GM19438 (cell line): ENCODE measurements around the gene GAL3ST2.
A peak's percentile ranks its signal among the peaks of the same experiment; 100 is the strongest.
"Not testable (repeated sequence)": the region's sequence is repeated elsewhere in the genome, so short reads cannot be mapped to it uniquely, and the experiment has no call there.

Experiments
- ATAC-seq: cut with Tn5 transposase; IDR thresholded peaks from one replicate; pipeline ENCODE4 v1.9.1; 2021; ENCODE audit warnings: low read depth; ENCODE audit not compliant: unreplicated experiment

The GAL3ST2 gene

DNA sequence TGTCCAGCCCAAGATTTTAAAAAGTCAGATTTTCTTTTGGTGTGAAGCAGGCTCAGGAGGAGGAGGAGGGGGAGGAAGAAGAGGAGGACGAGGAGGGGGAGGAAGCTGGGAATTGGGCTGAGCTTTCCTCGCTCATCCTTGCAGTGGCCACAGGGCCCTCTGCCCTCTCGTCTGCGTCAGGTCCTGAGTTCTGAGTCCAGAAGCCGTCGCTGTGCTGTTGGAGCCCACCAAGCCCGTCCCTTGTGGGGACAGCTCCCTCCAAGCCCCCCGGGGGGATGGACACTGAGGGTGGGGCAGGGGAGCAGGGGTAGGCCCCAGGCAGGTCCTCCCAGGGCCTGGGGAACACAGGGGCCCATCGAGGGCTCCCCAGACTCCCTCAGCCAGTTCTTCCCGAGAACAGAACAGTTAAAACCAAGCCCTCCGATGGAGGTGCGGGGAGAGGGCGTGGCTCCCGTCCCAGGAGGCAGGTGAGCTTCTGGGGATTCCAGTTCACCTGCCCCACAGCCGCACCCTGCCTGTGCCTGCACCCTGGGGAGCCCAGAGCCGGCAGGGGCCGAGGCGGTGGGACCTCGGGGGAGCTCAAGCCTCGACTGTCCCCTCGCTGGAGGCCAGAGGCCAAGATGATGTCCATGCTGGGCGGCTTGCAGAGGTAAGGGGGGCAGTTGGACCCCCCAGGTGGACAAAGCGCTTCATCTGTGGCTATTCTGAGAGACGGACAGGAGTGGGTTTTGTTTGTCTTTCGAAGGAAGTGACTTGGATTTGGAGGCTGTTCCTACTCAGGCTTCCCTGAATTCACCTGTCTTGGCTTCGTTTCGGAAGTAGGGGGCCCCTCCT, at the start of gene GAL3ST2:
Gene GAL3ST2, plus strand, starts transcription at position 487 of the 834 bp plus-strand sequence. Its CDS starts 134 bp downstream, at position 621.
- ATAC-seq, result no peak

GRCh38 chr2:241728000-241728399, 48.6 kb upstream of the GAL3ST2 start:
- no peak for ATAC-seq

DNA sequence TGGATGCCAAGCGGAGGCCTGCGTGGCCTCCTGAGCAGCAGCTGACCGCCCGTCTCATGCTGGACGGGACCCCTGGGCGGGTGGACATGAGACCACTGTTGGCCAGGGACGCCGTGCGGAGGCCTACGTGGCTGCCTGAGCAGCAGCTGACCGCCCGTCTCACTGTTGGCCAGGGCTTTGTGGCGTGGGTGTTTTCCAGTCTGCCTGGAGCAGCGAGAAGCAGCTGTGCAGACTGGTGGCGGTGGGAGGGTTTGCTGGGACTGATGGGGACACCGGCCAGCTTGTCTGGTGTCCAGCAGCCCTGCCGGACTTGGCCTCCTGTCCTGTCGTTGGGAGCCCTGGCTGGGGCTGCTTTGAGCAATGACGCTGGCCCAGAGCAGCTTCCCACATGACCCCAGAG, 48.0 kb upstream of the GAL3ST2 start:
- ATAC-seq, result no peak

- ATAC-seq, result no peak
Measured at GRCh38 chr2:241729868-241730267, 46.8 kb upstream of the GAL3ST2 start.

DNA sequence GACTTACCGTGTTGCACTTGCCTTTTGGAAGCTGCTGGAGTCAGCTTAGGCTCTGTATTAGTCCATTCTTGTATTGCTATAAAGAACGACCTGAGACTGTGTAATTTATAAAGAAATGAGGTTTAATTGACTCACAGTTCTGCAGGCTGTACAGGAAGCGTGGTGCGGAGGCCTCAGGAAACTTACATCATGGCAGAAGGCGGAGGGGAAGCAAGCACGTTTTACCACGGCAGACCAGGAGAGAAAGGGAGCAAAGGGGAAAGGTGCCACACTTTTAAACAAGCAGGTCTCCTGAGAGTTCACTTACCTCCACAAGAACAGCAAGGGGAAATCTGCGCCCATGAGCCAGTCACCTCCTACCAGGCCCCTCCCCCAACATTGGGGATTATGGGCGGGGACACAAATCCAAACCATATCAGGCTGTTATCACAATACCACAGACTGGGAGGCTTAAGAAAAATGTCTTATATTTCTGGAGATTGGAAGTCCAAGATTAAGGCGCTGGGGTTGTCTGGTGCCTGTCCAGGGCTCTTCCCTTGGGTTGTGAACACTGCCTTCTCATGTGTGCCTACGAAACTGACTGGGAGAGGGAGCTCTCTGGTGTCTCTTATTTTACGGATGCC, 45.8 kb upstream of the GAL3ST2 start:
- ATAC-seq, result no peak

GRCh38 chr2:241732513-241733186, 44.0 kb upstream of the GAL3ST2 start:
- ATAC-seq, result not testable (repeated sequence)

- no peak for ATAC-seq
Measured at GRCh38 chr2:241733391-241734207, 43.0 kb upstream of the GAL3ST2 start.

- ATAC-seq, result peak; percentile 30
Measured at GRCh38 chr2:241734208-241734466, 42.5 kb upstream of the GAL3ST2 start.

- peak; percentile 73 for ATAC-seq
Measured at GRCh38 chr2:241734467-241735208, 42.0 kb upstream of the GAL3ST2 start, which contains the start of gene D2HGDH. Gene D2HGDH (plus strand): TSS chr2:241734630. CDS start chr2:241735225, 595 bp downstream.

GRCh38 chr2:241736111-241736510, 40.5 kb upstream of the GAL3ST2 start:
- no peak for ATAC-seq

GRCh38 chr2:241738040-241738686, 38.5 kb upstream of the GAL3ST2 start:
- ATAC-seq, result no peak

DNA sequence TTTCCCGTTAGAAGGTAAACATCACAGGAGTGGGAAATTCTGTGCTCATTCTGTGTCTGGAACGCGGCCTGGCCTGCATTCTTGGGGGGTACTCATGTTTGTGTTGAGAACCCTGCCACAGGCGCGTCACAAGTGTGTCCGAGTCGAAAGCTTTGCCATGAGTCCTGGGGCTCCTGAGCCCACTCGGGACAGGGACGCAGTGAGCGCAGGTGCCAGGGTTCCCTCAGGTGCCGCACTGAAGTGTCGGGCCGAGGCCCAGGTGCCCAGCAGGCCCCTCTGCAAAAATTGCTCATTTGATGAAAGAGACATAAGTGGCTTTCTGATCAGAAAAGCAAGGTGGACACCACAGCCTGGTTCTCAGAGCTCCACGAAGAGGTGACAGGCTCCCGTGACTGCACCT, 37.4 kb upstream of the GAL3ST2 start:
- no peak for ATAC-seq

DNA sequence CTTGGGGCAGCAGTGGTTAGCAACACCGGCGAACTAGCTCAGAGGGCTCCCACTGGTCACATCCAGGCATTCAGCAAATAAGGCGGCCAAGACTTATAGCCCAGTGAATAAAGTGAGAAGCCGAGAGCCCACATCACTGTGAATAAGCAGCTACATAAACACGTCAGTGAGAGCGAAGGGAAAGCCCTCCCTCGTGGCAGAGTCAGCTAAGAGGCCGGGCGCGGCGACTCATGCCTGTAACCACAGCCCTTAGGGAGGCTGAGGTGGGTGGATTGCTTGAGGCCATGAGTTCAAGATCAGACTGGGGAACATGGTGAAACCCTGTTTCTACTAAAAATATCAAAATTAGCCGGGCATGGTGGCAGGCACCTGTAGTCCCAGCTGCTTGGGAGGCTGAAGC, 37.0 kb upstream of the GAL3ST2 start:
- ATAC-seq, result no peak

GRCh38 chr2:241741016-241741415, 35.6 kb upstream of the GAL3ST2 start:
- ATAC-seq, result no peak

GRCh38 chr2:241742320-241742939, 34.2 kb upstream of the GAL3ST2 start:
- no peak for ATAC-seq

- not testable (repeated sequence) for ATAC-seq
Measured at GRCh38 chr2:241743008-241743407, 33.6 kb upstream of the GAL3ST2 start.

GRCh38 chr2:241743620-241744019, 33.0 kb upstream of the GAL3ST2 start:
- no peak for ATAC-seq

GRCh38 chr2:241744028-241744754, 32.4 kb upstream of the GAL3ST2 start:
- ATAC-seq, result no peak
